EH (cell line): ENCODE measurements around the gene FAM163B.

Experiments used
- DNase-seq: peaks from one replicate; pipeline ENCODE4 v3.0.0-alpha.2; 2015; ENCODE audit warnings: low read depth

The FAM163B gene

DNA sequence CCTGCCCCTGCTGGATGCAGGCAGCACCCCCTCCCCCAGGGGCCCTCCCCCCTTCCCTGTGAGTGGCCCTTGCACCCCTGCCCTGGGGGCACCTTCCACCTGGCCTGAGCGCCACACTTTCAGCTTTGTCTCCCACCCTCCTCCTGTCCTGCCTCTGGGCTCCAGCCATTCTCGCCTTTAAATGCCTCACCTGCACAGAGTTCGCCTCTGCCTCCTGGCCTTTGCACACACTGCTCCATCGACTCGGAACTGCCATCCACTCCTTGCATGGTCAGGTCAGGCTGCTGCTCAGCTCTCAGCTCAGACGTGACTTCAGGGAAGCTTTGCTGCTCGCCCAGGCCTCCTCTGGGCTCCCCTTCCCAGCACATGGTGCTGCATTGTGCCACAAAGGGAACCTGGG, 10.2 kb downstream of the FAM163B start:
- DNase-seq, result no peak

DNA sequence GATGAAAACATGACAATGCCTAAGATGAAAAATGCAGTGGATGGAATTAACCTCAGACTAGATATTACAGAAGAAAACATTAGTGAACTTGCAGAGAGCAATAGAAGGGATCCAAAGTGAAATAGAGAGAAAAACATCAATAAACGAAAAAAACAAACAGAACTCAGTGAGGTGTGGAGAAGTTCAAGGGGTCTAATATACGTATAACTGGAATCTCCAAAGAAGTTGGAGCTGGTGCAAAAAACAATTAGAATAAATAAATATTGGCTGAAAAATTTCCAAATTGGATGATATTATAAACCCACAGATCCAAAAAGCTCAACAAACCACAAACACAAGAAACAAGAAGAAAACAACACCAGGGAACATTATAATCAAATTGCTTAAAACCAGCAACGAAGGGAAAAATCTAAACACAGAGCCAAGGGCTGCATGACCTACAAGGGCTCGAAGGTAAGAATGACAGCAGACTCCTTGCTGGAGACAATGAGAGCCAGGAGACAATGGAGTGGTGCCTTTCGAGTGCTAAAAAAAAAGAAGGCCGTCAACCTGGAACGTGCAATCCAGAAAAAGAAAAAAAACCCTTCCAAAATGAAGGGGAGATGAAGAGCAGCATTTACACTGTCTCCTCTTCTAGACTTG, 11.8 kb downstream of the FAM163B start:
- DNase-seq, result no peak

DNA sequence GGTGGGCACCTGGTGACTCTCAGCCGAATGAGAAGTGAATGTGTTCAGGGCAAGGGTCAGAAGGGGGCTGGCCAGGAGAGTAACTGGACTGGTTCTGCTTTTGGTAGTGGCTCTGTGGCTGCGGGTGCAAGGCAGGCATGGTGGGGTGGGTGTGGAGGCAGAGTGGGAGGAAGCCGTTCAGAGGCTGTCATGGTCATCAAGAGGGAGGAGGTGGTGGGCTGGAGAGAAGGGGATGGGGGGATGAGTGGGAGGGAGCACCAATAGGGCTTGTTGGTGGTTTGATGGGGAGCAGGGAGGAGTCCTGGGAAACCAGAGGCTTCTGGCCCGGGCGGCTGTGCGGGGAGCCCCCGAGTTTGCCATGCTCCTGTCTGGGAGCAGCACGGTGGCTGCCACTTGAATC, 13.3 kb downstream of the FAM163B start:
- DNase-seq, result no peak

DNA sequence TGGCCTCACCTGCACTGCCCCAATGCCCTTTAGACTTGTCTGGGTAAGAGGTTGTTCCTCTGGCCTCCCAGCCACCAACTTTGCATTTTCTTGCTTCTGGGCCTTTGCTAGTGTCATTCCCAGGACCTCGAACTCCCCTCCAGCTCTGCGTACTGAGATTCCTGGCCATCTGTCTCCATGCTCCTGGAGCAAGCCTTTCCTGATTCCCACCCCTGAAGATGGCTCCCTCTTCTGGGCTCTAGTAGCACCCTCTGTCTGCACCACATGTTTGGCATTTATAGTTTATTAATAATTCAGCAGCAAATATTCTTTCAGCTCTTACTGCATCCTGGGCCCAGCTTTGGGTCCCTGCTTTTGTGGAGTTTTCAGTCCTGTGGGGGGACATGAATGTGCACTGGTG, 14.9 kb downstream of the FAM163B start:
- DNase-seq, result no peak

DNA sequence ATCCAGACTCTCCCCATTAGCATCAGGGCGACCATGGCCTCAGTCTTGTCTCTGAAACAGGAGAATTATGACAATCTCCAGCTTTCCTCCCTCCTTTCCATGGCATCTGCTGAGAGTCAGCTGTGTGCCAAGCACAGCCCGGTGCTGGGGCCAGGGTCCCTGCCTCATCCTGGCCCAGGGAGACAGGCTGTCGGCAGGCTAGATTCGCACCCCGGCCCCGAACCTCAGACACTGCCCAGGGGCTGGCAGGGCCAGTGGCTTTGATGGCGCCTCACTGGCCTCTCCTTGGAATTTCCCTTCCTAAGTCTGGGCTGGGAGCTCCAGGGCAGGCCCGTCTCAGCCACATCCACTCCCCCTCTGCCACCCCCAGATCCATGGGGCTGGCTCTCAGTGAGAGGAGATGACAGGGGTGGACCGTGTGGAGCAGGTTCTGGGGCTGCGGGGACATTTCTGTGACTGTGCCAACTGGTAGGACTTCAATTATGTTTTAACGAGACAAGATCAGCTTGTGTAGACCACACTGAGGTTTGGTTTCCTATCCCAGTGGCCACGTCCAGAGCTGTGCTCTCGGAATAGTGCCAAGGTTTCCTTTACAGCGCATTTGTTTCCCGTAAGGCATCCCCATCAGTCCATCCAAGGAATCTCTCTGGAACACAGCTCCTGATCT, 15.5 kb downstream of the FAM163B start:
- no peak for DNase-seq

DNA sequence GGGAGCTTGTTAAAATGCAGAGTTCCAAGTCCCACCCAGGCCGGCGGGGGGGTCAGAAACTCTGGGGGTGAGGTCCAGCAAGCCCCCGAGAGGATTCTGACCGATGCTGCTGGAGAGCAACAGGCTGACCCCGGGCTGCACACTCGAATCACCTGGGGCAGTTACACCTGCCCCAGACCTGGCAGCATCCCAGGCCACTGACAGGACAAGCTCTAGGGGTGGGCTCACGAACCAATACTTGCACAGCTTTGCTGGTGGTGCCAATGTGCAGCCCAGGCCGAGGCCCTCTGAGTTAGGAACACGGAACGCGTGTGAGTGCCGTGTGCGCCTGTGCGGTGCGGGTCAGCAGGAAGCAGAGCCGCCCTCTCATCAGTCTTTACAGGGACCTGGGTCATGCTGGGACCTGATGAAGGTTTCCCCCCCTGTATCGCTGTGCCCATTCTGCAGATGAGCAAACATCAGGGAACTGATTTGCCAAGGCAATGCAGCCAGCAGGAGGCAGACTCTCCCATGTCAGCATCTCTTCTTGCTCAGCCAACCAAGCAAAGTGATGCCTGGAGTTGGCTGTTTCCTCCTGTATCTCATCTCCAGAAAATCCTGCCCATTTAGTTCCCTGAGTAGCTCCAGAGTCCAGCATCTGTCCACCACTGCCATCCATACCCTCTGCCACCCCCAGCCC, 16.3 kb downstream of the FAM163B start:
- DNase-seq, result no peak

DNA sequence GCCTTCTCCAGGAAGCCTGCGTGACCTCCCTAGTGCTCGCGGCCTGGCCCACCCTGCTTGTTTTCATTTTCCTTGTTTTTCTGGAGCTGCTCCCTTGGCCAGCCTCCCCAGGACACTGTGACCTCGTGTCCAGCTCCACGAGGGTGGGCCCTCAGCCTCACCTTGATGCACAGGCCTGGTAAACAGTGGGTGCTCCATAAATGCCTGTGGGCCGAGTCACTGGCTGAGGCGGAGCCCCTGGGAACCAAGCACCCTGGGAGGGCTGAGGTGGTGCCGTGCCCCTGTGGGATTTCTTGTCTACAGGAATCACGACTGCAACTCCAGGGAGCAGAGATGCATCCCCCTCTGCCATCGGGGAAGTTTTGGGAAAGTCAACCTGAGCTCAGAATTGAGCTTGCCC, 17.2 kb downstream of the FAM163B start:
- no peak for DNase-seq

DNA sequence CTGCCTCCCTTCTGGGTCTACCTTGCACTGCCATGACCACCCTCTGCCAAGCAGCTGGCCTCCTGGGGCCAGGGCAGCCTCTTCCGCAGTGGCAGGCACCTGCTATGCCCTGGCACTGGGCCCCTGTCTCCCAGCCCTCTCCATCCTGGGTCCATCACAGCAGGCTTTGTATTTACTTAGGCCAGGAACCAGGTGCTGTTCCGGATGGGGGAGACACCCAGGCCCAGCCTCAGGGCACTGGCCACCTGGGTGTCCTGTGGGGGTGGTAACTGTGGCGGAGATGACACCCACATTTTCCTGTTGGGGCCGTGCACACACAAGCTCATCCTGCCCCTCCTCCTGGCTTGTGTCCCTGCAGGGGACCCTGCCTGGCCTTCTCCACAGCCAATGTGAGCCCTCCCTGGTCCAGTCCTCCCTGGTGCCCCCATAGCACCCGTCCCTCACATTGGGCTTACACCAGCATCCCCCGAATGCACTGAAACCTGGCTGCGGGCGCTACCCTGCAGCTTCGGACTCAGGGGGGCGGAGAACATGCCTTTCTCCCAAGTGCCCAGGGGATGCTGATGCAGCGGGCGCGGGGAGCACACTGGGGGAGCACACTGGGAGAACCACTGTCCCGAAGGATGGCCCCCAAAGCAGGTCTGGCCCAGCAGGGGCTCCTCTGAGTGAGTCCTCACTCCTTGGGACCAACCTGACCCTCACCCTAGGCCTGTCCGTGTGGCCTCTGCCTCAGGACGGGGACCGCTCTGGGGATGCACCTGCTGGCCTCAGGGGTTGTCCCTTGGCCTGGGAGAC, 17.9 kb downstream of the FAM163B start:
- DNase-seq, result no peak

DNA sequence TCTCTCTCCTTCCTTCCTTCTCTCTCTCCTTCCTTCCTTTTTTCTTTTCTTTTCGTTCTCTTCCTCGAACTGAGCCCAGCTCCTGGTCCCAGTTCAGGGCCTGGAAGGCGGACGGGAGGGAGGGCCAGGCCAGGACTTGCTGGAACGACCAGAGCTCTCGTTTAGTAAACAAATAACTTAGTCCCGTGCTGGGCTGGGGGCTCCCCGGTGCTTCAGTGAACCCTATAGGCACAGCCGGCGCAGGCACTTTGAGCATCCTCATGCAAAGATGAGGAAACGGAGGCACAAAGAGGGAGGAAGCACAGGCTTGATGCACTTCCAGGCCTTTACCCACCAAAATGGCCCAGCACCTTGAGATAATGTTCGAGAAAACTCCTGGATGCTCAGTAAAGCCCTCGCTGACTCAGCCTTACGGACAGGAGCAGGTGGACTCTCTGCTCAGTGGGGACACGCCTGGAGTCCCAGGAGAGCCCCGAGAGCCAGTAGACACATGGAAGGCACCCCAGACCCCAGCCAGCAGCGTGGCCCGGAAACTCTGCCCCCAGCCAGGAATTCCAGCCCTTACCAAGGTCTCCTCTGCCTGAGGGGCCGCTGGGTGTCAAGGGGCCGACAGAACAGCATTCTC, 18.8 kb downstream of the FAM163B start:
- DNase-seq, result no peak

DNA sequence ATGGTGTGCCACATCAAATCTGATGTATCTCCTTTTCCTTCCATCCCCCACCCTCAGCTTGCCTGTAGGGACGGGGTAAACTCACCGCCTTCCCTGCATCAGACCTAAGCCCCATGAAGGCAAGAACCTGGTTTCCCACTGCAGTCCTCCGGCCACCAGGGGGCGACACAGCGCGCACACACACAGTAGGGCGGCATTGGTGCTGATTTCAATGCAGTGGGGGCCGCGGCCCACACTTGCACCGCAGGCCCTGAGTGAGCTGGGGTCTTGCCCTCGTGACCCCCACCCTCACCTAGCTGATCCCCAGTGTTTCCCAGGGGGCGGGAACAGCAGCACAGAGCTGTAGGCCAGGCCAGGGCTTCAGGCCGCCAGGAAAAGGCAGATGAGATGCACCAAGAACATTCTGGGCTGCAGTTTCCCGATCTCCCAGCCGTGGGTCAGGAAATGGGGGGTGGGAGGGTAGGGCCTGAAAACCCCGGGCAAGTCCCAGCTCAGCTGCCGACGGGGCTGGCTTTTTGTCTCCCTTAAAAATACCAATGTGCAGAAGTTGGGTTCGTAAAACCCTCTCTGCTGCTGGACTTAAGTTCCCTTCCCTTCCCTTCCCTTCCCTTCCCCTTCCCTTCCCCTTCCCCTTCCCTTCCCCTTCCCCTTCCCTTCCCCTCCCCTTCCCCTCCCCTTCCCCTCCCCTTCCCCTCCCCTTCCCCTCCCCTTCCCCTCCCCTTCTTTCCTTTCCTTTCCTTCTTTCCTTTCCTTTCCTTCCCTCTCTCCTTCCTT, 19.5 kb downstream of the FAM163B start:
- DNase-seq, result no peak

DNA sequence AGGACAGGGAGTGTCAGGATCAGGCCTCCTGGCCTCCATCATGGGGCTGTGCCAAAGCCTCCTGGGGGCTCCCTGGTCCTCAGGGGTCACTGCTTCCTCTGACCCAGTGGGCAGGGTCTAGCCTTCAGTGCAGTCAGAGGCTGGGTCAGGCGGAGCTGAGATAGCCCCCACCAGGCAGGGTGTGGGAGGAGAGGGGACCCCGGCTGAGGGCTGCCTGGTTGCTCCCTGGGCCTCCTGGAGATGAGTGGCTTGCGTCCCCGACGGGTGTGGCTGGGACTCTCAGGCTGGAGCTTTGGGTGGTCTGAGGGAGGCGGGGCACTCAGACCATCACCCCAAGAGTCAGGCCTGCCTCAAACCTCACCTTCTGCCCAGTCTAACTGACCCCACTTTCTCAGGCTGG, 21.7 kb downstream of the FAM163B start:
- DNase-seq, result no peak

DNA sequence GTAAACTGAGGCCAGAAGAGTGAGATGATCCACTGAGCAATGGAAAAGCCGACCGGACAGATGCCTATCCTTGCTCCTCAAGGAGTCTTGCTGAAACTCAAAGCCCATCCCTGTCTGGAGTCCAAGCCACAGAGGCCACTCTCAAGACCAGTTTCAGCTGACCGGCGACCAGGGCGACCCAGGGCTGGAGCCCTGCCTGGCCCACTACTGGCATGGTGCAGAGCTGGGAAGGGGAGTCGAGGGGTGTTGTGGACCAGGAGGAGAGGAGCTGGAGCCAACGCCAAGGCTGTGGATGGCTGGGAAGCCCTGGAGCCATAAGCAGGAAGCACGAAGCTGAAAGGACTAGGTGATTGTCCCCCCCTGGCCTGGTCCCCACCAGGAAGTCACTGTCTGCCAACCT, 22.1 kb downstream of the FAM163B start:
- no peak for DNase-seq

DNA sequence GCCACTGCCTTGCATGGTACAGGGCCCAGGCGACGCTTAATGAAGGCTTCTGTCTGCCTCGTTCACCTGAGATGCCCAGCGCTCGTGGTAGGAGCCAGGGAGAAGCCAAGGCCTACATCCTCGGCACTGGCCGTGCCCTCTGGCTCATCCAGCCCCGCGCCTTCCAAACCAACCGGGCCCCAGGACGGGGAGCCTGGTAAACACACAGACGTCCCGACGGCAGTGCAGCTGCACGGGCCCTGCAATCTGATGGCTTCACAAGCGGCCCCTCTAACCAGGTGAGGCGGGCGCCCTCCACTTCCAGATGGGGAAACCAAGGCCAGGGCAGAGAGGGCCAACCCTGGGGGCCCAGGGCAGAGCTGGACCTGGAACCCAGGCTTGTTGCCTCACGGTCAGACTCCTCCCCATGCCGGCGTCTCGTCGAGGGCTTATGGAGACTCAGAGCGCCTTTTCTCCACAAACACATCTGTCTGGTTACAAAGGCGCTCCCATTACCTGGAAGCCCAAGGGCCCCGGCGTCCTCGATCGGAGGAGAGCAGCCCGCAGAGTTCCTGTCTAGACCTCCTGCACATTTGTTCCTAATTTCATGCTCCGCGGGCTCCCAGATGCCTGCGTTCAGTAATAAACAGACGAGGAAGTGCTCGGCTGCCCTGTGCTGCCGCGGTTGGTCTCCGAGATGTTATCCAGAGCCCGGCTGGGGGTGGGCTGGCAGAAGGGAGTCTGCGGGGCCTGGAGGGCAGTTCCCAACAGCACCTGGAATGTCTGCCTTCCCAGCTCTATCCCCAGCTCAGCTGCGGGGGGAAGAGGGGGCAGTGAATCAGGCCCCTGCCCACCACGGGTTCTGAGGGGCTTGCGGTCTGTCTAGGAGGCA, 23.5 kb downstream of the FAM163B start:
- no peak for DNase-seq

DNA sequence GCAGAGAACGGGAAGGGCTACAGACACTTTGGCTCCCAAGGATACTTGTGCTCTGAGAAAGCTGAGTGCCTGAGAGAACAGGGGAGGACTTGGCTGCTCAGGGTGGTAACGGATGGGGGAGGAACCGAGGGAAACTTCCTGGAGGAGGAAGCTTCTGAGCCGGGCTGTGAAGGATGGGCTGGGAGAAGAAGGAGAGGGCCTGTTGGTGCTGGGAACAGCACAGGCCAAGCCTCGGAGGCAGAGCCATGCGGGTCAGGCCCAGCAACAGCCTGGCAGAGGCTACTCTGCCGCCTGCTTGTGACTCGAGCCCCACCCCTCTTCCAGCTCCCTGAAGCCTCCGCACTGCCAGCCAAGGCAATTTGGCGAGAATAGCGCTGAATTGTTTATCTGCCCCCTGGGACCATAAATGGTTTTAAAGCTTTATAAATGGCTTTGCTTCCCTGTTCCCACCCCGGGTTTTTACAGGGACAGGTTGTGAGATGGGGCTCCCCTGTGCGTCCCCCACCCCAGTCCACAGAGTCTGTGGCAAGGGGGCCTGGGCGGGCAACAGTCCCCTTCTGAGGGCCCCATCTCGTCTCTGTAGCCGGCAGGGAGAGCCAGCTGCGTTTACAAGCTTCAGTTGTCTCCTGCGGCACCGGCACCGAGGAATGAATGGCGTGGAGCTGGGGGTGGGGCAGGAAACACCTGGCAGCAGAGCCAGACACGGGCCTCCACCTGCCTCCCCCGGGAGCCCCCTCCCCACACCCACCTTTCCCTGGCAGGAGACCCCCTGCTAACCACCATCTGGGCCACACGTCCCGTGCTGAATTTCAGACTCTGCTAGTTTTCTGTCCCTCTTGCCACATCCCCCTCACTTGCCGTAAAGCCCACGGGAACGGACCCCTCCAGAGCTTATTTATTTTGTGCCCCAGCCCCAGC, 24.4 kb downstream of the FAM163B start:
- no peak for DNase-seq

DNA sequence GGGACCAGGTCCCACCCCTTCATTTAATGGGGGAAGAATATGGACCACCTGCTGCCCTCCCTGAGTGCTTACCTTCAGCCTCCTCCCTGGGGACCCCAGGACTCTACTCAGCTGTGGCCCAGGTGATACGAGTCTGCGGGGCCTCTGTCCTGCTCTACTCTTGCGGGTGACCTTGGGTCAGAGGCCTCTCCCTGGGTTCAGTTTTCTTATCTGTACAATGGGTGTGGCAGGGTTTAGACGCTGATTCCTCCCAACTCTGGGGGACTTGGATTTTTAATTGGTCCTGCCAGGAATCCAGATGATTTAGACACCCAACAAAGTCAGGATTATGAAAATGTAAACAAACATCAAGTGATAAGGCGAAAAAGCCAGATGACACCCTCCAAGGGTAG, 25.0 kb downstream of the FAM163B start:
- DNase-seq, result no peak

DNA sequence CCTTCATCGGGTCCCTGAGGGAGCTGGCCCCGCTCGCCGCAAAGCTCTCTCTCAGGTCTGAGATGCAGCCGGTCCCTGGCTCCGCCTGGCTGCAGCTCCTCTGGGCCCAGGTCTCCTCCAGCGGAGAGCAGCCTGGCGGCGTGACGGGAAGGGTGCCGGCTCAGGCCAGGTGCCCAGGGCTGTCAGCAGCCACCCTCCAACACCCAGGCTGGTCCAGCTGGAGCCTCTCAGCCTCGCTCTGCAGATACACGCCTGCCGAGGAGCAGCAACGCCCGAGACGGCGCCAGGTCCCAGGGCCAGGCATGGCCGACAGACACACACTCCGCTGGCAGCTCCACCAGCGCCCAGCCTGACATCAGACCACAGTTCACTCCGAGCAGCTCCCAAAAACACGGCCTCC, 25.6 kb downstream of the FAM163B start:
- DNase-seq, result no peak

DNA sequence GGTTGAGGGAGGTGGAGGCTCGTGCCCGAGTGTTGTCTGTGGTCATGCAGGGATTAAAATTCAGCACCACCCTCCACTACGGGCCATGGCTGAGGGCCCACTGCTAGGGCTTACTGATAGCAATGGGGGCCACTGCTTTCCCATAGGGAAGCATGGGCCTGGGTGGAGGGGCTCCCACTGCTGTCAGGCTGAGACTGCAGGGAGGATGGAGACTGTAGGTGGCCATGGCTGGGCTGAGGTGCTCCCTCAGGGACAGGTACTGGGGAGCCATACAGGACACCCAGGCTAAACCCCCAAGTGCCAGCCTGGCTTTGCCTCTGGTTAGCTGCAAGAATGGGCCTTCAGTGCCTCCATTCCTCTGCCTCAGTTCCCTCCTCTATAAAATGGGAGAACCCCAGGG, 26.1 kb downstream of the FAM163B start:
- no peak for DNase-seq

DNA sequence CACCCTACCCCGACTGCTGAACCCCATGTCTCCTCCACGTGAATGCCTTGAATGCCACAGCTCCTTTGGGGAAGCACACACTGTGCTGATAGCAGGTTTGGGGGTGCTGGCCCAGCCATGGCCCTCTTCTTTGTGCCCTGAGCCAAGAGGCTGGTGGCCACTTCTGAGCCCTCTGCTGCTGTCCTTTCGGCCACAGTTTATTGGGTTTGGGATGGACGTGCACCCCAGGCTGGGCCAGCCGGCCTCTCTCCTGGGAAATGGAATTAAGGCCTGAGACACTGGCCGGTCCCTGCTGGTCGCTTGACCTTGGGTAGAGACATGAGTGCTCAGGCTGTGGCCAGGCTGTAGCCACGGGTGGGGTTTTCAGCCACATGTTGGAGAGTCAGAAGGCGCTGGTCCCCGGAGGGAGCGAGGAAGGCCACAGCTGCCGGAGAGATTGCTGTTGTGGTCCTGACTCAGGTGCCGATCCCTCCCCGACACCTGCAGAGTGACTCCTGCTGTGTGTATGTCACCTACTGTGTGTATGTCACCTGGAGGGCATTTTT, 26.6 kb downstream of the FAM163B start:
- no peak for DNase-seq
